Activated naive CD8-positive, alpha-beta T cell treated with anti-CD3 and anti-CD28 coated beads, Interleukin-2, amount 50 U/mL, for 24 hours (primary cell): ENCODE measurements around the gene CPD.

Experiments
- ATAC-seq: fragments of 150-1000 bp; cut with Tn5 transposase; one replicate; pipeline ENCODE4 v1.10.0; 2021
- DNase-seq: peaks from one replicate; pipeline ENCODE4 v3.0.0; 2021
- H3K27ac Mint-ChIP-seq: one replicate; pipeline ENCODE4 v1.8.0; 2021; ENCODE audit warnings: mild to moderate bottlenecking, mixed read lengths
- H3K27me3 Mint-ChIP-seq: one replicate; pipeline ENCODE4 v1.8.0; 2021; ENCODE audit warnings: mixed read lengths
- H3K36me3 Mint-ChIP-seq: one replicate; pipeline ENCODE4 v1.8.0; 2021; ENCODE audit warnings: low read depth, mixed read lengths
- H3K4me1 Mint-ChIP-seq: one replicate; pipeline ENCODE4 v1.8.0; 2021; ENCODE audit warnings: mixed read lengths
- H3K4me3 Mint-ChIP-seq: one replicate; pipeline ENCODE4 v1.8.0; 2021; ENCODE audit warnings: mild to moderate bottlenecking, moderate library complexity, mixed read lengths
- H3K9me3 Mint-ChIP-seq: one replicate; pipeline ENCODE4 v1.8.0; 2021; ENCODE audit warnings: mixed read lengths

CPD gene

GRCh38 chr17:30368912-30369720, 9.6 kb upstream of the CPD start:
- Mint-ChIP-seq H3K27ac (no peak overlapping the region), H3K9me3 (peaks cover 1% of the 10 kb centered on the region), H3K4me1 (peaks cover 77% of the 10 kb centered on the region), H3K4me3 (no peak overlapping the region), H3K27me3 (no peaks in the 10 kb centered on the region), H3K36me3 (peaks cover 5% of the 10 kb centered on the region)
- ATAC-seq (no peak), DNase-seq (no peak)

- Mint-ChIP-seq H3K36me3 (peaks cover 3% of the 10 kb centered on the region), H3K27ac (no peak overlapping the region), H3K4me3 (no peak overlapping the region), H3K4me1 (peaks cover 70% of the 10 kb centered on the region), H3K27me3 (no peaks in the 10 kb centered on the region), H3K9me3 (no peaks in the 10 kb centered on the region)
- DNase-seq (no peak), ATAC-seq (no peak)
Observed at GRCh38 chr17:30369995-30370394, 8.7 kb upstream of the CPD start.

- H3K9me3 Mint-ChIP-seq: peaks cover 3% of the 10 kb centered on the region
- H3K4me3 Mint-ChIP-seq: no peak overlapping the region
- H3K27me3 Mint-ChIP-seq: no peaks in the 10 kb centered on the region
- H3K27ac Mint-ChIP-seq: peak overlapping the region; percentile 55
- H3K36me3 Mint-ChIP-seq: no peaks in the 10 kb centered on the region
- H3K4me1 Mint-ChIP-seq: peaks cover 75% of the 10 kb centered on the region
- peak; percentile 26 for DNase-seq
- ATAC-seq: peak; percentile 93
Observed at GRCh38 chr17:30372755-30373154, 6.0 kb upstream of the CPD start.

- H3K27me3 Mint-ChIP-seq: no peaks in the 10 kb centered on the region
- H3K4me3 Mint-ChIP-seq: no peak overlapping the region
- no peak for ATAC-seq
- no peak for DNase-seq
- peaks cover 3% of the 10 kb centered on the region for H3K9me3 Mint-ChIP-seq
- H3K4me1 Mint-ChIP-seq: peaks cover 63% of the 10 kb centered on the region
- peaks cover 5% of the 10 kb centered on the region for H3K36me3 Mint-ChIP-seq
- H3K27ac Mint-ChIP-seq: no peak overlapping the region
Observed at GRCh38 chr17:30375661-30376060, 3.1 kb upstream of the CPD start.

GRCh38 chr17:30376621-30377452, 1.9 kb upstream of the CPD start:
- ATAC-seq: peak; percentile 41
- Mint-ChIP-seq H3K27ac (peak overlapping the region; percentile 55), H3K36me3 (peaks cover 8% of the 10 kb centered on the region), H3K4me1 (peaks cover 66% of the 10 kb centered on the region), H3K4me3 (peak overlapping the region; percentile 7), H3K9me3 (peaks cover 3% of the 10 kb centered on the region), H3K27me3 (no peaks in the 10 kb centered on the region)
- peak; percentile 54 for DNase-seq

- peaks cover 3% of the 10 kb centered on the region for H3K9me3 Mint-ChIP-seq
- H3K27ac Mint-ChIP-seq: peak overlapping the region; percentile 85
- peaks cover 63% of the 10 kb centered on the region for H3K4me1 Mint-ChIP-seq
- H3K27me3 Mint-ChIP-seq: no peaks in the 10 kb centered on the region
- ATAC-seq (no peak), DNase-seq (no peak)
- H3K36me3 Mint-ChIP-seq: peaks cover 8% of the 10 kb centered on the region
- peak overlapping the region; percentile 76 for H3K4me3 Mint-ChIP-seq
Observed at GRCh38 chr17:30377574-30378240, 1.0 kb upstream of the CPD start.

- Mint-ChIP-seq H3K4me3 (peak overlapping the region; percentile 76), H3K27ac (peak overlapping the region; percentile 85), H3K27me3 (no peaks in the 10 kb centered on the region), H3K36me3 (peaks cover 8% of the 10 kb centered on the region), H3K4me1 (peaks cover 63% of the 10 kb centered on the region), H3K9me3 (peaks cover 3% of the 10 kb centered on the region)
- ATAC-seq (no peak), DNase-seq (peak; percentile 65)
Observed at GRCh38 chr17:30378241-30378824, 394 bp upstream of the CPD start.

- peaks cover 3% of the 10 kb centered on the region for H3K9me3 Mint-ChIP-seq
- H3K27ac Mint-ChIP-seq: peak overlapping the region; percentile 64
- H3K36me3 Mint-ChIP-seq: peaks cover 8% of the 10 kb centered on the region
- peaks cover 63% of the 10 kb centered on the region for H3K4me1 Mint-ChIP-seq
- no peaks in the 10 kb centered on the region for H3K27me3 Mint-ChIP-seq
- ATAC-seq (peak; percentile 5), DNase-seq (peak; percentile 46)
- peak overlapping the region; percentile 82 for H3K4me3 Mint-ChIP-seq
Observed at GRCh38 chr17:30379303-30379902, 676 bp downstream of the CPD start.

- DNase-seq: no peak
Observed at GRCh38 chr17:30379903-30380381, 1.2 kb downstream of the CPD start.

GRCh38 chr17:30380643-30381339, 2.1 kb downstream of the CPD start:
- Mint-ChIP-seq H3K27ac (no peak overlapping the region), H3K27me3 (no peaks in the 10 kb centered on the region), H3K4me3 (peak overlapping the region; percentile 82), H3K9me3 (peaks cover 3% of the 10 kb centered on the region), H3K4me1 (peaks cover 61% of the 10 kb centered on the region), H3K36me3 (peaks cover 19% of the 10 kb centered on the region)
- ATAC-seq (no peak), DNase-seq (no peak)

More at GRCh38 chr17:30379903-30380381, 1.2 kb downstream of the CPD start:
- H3K4me1 Mint-ChIP-seq: peaks cover 63% of the 10 kb centered on the region
- H3K9me3 Mint-ChIP-seq: peaks cover 3% of the 10 kb centered on the region
- H3K36me3 Mint-ChIP-seq: peaks cover 13% of the 10 kb centered on the region
- peak; percentile 45 for ATAC-seq
- H3K27ac Mint-ChIP-seq: peak overlapping the region; percentile 64
- peak overlapping the region; percentile 82 for H3K4me3 Mint-ChIP-seq
- no peaks in the 10 kb centered on the region for H3K27me3 Mint-ChIP-seq

GRCh38 chr17:30381340-30381659, 2.6 kb downstream of the CPD start:
- no peaks in the 10 kb centered on the region for H3K27me3 Mint-ChIP-seq
- H3K4me1 Mint-ChIP-seq: peaks cover 57% of the 10 kb centered on the region
- no peak for ATAC-seq
- peaks cover 3% of the 10 kb centered on the region for H3K9me3 Mint-ChIP-seq
- no peak for DNase-seq
- peaks cover 23% of the 10 kb centered on the region for H3K36me3 Mint-ChIP-seq
- H3K4me3 Mint-ChIP-seq: peak overlapping the region; percentile 82
- H3K27ac Mint-ChIP-seq: no peak overlapping the region

GRCh38 chr17:30382345-30382744, 3.6 kb downstream of the CPD start:
- Mint-ChIP-seq H3K27me3 (no peaks in the 10 kb centered on the region), H3K27ac (no peak overlapping the region), H3K9me3 (peaks cover 3% of the 10 kb centered on the region), H3K36me3 (peaks cover 28% of the 10 kb centered on the region), H3K4me1 (peaks cover 47% of the 10 kb centered on the region), H3K4me3 (peak overlapping the region; percentile 43)
- DNase-seq (no peak), ATAC-seq (no peak)

- ATAC-seq (no peak), DNase-seq (no peak)
- Mint-ChIP-seq H3K4me1 (peaks cover 2% of the 10 kb centered on the region), H3K27me3 (no peaks in the 10 kb centered on the region), H3K4me3 (no peak overlapping the region), H3K27ac (no peak overlapping the region), H3K36me3 (peaks cover 31% of the 10 kb centered on the region), H3K9me3 (no peaks in the 10 kb centered on the region)
Observed at GRCh38 chr17:30388321-30389179, 9.8 kb downstream of the CPD start.
